ENCODE results near the gene YWHAH. TPM values are rescaled to one million over a fixed set of nuclear protein-coding genes. Genes with fewer than 3 reads are reported as not detected.

Gene YWHAH
- total RNA-seq, 6 experiments from 2014 or later: 127 to 194 (median 184) TPM

DNA sequence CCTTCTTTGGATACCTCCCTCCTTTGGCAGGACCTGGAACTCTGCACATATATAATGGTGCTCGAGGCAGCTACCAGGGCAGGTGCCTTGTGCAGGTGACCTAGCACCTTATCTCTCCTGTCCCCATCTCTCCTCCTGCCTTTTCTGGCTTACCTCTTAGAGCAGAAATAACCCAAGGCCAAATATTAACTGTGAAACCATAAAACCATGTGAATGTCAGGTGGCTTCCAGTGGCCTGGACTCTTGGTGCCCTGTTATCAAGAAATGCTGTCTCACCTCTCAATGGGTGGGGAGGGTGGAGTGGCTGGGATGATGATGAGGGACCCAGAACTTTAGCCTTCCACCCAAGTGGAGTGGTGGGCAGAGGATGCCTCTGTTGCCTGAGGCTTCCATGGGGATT is 42.9 kb downstream of the YWHAH start:
- H3K27ac Mint-ChIP-seq: no peak overlapping the region
- no peak overlapping the region for H3K4me3 Mint-ChIP-seq
- H3K4me1 Mint-ChIP-seq (ENCODE audit: low read depth): no peaks in the 10 kb centered on the region
- H3K9me3 Mint-ChIP-seq: no peaks in the 10 kb centered on the region
- H3K36me3 Mint-ChIP-seq (ENCODE audit: low read depth): no peaks in the 10 kb centered on the region
- no peak for DNase-seq
- peaks cover 16% of the 10 kb centered on the region for H3K27me3 Mint-ChIP-seq (ENCODE audit: insufficient read depth)
- TF ChIP-seq, protein P1, sequence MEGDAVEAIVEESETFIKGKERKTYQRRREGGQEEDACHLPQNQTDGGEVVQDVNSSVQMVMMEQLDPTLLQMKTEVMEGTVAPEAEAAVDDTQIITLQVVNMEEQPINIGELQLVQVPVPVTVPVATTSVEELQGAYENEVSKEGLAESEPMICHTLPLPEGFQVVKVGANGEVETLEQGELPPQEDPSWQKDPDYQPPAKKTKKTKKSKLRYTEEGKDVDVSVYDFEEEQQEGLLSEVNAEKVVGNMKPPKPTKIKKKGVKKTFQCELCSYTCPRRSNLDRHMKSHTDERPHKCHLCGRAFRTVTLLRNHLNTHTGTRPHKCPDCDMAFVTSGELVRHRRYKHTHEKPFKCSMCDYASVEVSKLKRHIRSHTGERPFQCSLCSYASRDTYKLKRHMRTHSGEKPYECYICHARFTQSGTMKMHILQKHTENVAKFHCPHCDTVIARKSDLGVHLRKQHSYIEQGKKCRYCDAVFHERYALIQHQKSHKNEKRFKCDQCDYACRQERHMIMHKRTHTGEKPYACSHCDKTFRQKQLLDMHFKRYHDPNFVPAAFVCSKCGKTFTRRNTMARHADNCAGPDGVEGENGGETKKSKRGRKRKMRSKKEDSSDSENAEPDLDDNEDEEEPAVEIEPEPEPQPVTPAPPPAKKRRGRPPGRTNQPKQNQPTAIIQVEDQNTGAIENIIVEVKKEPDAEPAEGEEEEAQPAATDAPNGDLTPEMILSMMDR (IDR thresholded peaks at IDR 0.05): no peak

DNA sequence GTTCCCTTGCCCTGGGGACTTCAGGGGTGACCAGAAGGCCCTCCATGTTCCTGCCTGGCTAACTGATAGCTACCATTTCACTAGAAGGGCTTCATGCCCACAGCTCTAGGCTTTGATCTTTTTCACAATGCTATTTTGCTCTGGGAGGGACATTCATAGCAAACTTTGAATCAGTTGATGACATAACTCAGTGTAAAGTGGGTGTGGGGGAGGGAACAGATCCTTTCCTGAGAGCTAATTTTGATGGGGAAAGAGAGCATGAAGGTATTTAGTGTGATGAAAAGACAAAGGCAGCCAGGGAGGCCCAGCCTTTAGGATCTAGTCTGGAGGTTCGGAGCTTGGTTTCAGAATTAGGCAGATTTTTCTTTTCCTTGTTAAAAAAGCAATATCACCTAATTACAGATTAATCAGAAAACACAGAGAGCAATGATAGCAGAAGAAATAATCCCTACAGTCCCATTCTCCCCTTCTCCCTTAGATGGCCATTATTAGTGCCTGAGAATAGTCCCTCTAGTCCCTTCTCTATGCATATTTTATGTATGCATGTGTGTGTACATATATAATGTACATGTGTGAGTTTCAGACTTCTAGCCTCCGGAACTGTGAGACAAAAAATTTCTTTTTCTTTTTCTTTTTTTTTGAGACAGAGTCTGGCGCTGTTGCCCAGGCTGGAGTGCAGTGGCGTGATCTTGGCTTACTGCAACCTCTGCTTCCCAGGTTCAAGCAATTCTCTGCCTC is 46.9 kb downstream of the YWHAH start:
- Mint-ChIP-seq H3K27me3 (ENCODE audit: insufficient read depth) (peaks cover 25% of the 10 kb centered on the region), H3K4me1 (ENCODE audit: low read depth) (no peaks in the 10 kb centered on the region), H3K4me3 (no peak overlapping the region), H3K27ac (no peak overlapping the region), H3K36me3 (ENCODE audit: low read depth) (no peaks in the 10 kb centered on the region), H3K9me3 (no peaks in the 10 kb centered on the region)
- no peak for DNase-seq
- TF ChIP-seq, protein P1 (IDR thresholded peaks at IDR 0.05): no peak

DNA sequence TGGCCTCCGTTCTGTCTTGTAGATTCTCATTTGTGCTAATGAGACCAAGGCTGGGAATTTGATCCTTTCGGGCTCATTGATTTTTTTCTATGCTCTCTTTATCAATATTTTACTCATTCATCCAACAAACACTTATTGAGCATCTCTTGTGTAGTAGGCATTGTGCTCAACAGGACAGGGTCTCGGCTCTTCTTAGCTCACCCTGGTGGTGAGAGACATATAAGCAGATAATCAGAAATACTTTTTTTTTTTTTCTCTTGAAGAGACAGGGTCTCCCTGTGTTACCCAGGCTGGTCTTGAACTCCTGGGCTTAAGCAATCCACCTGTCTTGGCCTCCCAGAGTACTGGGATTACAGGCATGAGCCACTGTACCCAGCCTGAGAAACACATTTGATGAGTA is 50.7 kb downstream of the YWHAH start:
- H3K36me3 Mint-ChIP-seq (ENCODE audit: low read depth): no peaks in the 10 kb centered on the region
- no peak for DNase-seq
- no peaks in the 10 kb centered on the region for H3K4me1 Mint-ChIP-seq (ENCODE audit: low read depth)
- no peak overlapping the region for H3K27ac Mint-ChIP-seq
- no peak overlapping the region for H3K4me3 Mint-ChIP-seq
- H3K9me3 Mint-ChIP-seq: no peaks in the 10 kb centered on the region
- TF ChIP-seq, protein P1 (IDR thresholded peaks at IDR 0.05): peak; percentile 56
- peaks cover 24% of the 10 kb centered on the region for H3K27me3 Mint-ChIP-seq (ENCODE audit: insufficient read depth)

DNA sequence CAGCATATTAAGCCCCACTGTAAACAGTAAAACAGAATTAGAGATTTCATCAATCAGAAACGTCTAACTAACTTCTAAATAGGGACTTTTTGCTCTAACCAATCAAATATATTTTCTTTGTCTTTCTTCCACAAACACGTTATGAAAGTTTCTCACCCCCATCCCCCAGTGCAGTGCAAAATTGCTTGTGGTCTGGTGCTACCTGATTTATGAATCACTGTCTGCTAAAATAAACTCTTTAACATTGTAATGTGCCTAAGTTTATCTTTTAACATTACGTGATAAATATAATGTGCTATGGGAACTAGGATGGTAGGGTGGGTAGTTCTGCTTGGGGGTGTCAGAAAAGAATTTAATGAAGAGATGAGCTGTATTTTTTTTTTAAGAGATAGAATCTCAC is 51.5 kb downstream of the YWHAH start:
- no peaks in the 10 kb centered on the region for H3K36me3 Mint-ChIP-seq (ENCODE audit: low read depth)
- no peaks in the 10 kb centered on the region for H3K4me1 Mint-ChIP-seq (ENCODE audit: low read depth)
- DNase-seq: no peak
- H3K4me3 Mint-ChIP-seq: no peak overlapping the region
- TF ChIP-seq, protein P1 (IDR thresholded peaks at IDR 0.05): no peak
- peaks cover 24% of the 10 kb centered on the region for H3K27me3 Mint-ChIP-seq (ENCODE audit: insufficient read depth)
- no peak overlapping the region for H3K27ac Mint-ChIP-seq
- no peaks in the 10 kb centered on the region for H3K9me3 Mint-ChIP-seq

DNA sequence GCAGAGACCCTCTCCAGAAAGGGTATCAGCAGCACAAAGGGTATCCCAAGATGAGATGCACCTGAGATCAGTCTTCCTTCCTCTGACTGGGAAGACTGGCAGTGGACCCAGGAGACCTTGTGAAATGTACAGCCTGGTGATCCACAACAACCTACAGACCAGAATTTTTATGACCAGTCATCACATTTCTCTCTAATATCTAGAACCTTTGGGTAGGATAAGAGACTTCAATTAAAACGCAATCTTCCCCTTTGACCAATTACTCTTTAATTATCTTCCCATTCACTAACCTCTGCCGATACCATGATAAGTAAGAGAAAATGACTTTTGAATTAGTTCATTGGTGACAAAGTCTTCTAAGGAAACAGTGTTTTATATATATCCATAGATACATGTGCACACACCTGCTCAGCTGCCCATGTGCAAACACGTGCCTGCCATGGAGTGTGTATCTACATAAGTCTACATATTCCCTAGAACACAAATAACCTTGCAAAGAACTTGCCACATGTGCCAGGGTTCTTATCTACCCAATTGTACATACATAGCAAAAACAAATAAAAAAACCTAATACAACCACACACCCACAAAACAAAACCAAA is 54.5 kb downstream of the YWHAH start:
- DNase-seq: no peak
- TF ChIP-seq, protein P1 (IDR thresholded peaks at IDR 0.05): no peak
- Mint-ChIP-seq H3K36me3 (ENCODE audit: low read depth) (no peaks in the 10 kb centered on the region), H3K4me1 (ENCODE audit: low read depth) (no peaks in the 10 kb centered on the region), H3K27ac (no peak overlapping the region), H3K27me3 (ENCODE audit: insufficient read depth) (peaks cover 18% of the 10 kb centered on the region), H3K4me3 (no peak overlapping the region), H3K9me3 (no peaks in the 10 kb centered on the region)
